SJSA1 (cell line): ENCODE data around the gene PALLD. TPM values are rescaled to one million over a fixed set of nuclear protein-coding genes. Genes with fewer than 3 reads are reported as not detected.
A peak's percentile ranks its signal among the peaks of the same experiment; 100 is the strongest.

Experiments used
- DNase-seq, 2 experiments: peaks; one replicate each; pipeline ENCODE4 v3.0.0-alpha.2; 2015 to 2020; ENCODE audit warnings: low spot score in 2 of 2, low read depth in 1 of 2
- H3K27ac ChIP-seq: fragments of 250-450 bp; sonication (Bioruptor Pico); 2 replicates; pipeline ENCODE4 v1.5.1; 2020; ENCODE audit warnings: mild to moderate bottlenecking, moderate library complexity
- H3K27me3 ChIP-seq: fragments of 250-450 bp; sonication (Bioruptor Pico); replicated peaks from 2 replicates; pipeline ENCODE4 v1.5.1; 2020; ENCODE audit warnings: mild to moderate bottlenecking, moderate library complexity
- H3K36me3 ChIP-seq: fragments of 250-450 bp; sonication (Bioruptor Pico); 2 replicates; pipeline ENCODE4 v1.5.1; 2020; ENCODE audit warnings: mild to moderate bottlenecking
- H3K4me1 ChIP-seq: fragments of 250-450 bp; sonication (Bioruptor Pico); replicated peaks from 2 replicates; pipeline ENCODE4 v1.6.1; 2021; ENCODE audit warnings: mild to moderate bottlenecking
- H3K4me3 ChIP-seq: fragments of 250-450 bp; sonication (Bioruptor Pico); 2 replicates; pipeline ENCODE4 v1.5.1; 2020; ENCODE audit warnings: mild to moderate bottlenecking
- H3K9me3 ChIP-seq: fragments of 250-450 bp; sonication (Bioruptor Pico); replicated peaks from 2 replicates; pipeline ENCODE4 v1.5.1; 2020; ENCODE audit warnings: mild to moderate bottlenecking
- total RNA-seq: library from RNA; depleted of rRNA; stranded (reverse); fragments of >200 nt; shearing (Covaris generic); gene quantifications from 2 replicates; pipeline ENCODE4 v1.2.3, GENCODE V29; 2014

PALLD gene
- total RNA-seq, 1 experiment from 2014 or later, result 118 TPM

DNA sequence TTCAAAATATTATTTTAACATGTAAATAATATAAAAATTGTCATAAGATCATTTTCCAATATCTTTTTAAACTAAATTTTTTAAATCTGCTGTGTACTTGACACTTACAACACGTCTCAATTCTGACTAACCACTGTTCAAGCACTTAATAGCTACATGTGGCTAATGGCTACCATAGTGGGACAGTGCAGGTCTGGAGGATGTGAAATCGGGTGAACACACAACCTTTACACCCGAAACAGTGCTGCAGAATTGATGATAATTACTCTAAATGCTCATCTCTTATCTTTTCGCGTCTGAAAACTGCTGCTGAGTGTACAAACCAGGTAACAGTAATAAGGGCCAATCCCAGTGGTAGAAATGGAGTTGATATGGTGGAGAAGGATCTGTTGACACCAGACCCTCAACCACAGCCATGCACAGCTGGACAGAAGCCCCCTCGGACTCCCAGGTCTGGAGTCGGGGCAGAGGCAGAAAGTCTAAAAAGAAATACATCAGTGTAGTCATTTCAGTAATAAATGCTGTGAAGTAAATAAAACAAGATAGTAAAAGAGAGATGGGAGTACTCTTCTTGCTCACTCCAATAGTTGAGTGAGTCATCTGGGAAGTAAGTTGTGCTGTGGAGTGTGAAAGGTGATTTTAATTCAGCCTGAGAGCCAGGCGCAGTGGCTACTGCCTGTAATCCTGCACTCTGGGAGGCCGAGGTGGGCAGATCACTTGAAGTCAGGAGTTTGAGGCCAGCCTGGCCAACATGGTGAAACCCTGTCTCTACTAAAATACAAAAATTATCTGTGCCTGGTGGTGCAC lies 363.2 kb downstream of the PALLD start:
- Histone ChIP-seq H3K27me3 (no peaks in the 10 kb centered on the region), H3K4me3 (no peak overlapping the region), H3K27ac (no peak overlapping the region), H3K9me3 (no peaks in the 10 kb centered on the region), H3K36me3 (peaks cover 64% of the 10 kb centered on the region), H3K4me1 (peaks cover 69% of the 10 kb centered on the region)
- no peak for DNase-seq

DNA sequence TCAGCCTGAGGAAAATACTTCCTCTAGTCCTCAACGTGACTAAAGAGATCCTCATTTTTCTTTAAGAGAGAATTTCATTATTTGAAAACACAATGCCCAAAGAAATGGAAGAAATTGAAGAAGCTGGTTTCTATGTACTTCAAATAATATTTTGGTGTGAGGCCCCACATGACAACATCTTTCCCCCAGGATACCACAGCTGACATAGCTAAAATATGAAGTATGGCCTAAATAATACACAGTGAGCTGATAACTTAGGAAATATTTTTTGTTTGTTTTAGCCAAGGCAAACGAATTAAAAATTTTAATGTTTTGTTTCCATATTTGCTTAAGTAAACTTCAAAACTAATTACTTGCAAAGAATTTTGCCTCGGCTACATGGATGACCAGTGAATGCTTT lies 364.0 kb downstream of the PALLD start:
- no peak overlapping the region for H3K27ac ChIP-seq
- H3K36me3 ChIP-seq, result peaks cover 60% of the 10 kb centered on the region
- DNase-seq, result no peak
- peaks cover 68% of the 10 kb centered on the region for H3K4me1 ChIP-seq
- H3K4me3 ChIP-seq, result no peak overlapping the region
- no peaks in the 10 kb centered on the region for H3K9me3 ChIP-seq
- no peaks in the 10 kb centered on the region for H3K27me3 ChIP-seq

DNA sequence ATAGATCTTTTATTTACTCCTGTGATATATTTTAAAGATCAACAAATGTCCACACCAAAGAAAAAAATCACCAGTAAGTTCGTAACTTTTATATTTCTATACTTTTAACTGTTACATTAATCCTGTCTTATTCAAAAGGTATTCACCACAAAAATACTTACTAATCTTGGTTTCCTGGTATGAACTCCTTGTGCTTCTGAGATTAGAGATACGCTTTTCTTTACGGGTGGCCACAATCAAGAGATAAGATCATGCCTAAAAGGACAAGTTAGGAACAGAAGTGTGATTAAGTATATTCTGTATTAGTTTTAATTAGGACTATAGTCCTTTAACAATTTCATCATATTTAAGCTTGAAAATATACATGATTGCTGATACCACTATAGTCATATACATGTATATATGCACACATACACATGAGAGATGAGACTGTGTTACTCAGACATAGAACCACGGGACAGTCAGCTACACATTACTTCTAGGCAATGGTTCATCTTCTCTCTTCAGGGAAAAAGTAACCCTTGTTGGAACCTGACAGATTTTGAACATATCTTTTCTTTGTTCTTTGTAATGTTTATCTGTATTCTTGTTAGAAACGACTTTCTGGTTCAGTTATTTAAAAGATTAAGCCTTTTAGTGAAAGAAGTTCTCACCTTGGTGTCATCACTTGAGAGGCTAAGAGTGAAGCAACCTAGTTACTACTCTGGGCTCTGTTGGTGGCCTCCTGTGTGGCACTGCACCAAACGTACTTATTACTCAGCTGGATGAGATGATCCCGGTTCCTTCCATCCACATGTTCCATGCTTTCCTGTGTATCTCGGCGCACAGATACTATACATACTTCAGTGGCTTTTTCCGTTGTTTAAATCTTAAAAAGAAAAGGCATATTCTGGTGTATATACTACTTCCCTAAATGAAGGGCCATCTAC lies 367.1 kb downstream of the PALLD start:
- Histone ChIP-seq H3K9me3 (no peaks in the 10 kb centered on the region), H3K4me3 (no peak overlapping the region), H3K27ac (no peak overlapping the region; the same call in 1 of the 2 replicates), H3K27me3 (no peaks in the 10 kb centered on the region), H3K36me3 (peaks cover 54% of the 10 kb centered on the region), H3K4me1 (peaks cover 61% of the 10 kb centered on the region)
- DNase-seq, result no peak

DNA sequence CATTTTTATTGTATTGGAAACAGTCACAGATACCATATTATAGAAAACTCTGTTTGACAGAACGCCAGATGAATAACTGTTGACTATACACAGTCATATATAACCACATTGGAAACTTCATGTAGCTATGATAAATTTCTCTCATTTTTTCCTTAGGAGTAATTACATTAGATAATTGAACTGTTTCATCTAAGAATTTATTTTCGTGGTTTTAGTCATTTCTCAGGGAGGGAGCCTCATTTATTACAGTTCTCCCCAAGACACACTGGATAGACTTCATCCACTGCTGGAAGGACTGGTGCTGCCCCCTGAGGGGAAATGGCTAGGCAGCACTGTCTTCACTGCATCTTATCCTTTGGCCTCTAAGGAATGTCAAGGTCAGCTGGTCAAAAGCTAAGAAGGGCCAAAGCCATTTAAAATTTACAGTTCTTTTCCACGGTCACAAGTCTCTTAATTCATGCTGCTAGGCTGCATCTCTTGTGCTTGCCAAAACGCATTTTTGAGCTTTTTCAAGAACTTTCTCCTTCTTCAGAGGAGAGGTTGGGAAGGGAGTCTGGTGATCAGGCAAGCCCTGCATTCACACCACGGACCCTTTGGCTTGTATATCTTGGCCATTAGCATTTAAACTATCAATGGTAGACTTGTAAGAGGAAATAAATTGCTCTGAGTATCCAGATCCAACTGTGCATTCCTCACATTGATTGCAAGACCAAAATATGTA lies 368.1 kb downstream of the PALLD start:
- Histone ChIP-seq H3K4me1 (peaks cover 55% of the 10 kb centered on the region), H3K36me3 (peaks cover 58% of the 10 kb centered on the region)
- DNase-seq, result no peak

DNA sequence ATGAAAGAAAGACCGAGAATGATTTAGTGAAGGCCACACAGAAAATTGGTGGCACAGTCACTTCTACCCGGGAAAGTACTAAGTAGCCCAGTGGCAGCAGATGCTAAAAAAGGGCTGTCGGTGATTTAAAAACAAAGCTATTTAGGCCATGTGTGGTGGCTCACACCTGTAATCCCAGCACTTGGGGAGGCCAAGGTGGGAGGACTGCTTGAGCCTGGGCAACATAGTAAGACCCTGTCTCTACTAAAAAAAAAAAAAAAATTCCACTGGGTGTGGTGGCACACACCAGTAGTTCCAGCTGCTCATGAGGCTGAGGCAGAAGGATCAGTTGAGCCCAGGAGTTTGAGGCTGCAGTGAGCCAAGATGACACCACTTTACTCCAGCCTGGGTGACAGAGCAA lies 369.0 kb downstream of the PALLD start:
- DNase-seq, result no peak
- H3K27me3 ChIP-seq, result no peaks in the 10 kb centered on the region
- H3K36me3 ChIP-seq, result peaks cover 55% of the 10 kb centered on the region
- H3K4me1 ChIP-seq, result peaks cover 47% of the 10 kb centered on the region
- H3K9me3 ChIP-seq, result no peaks in the 10 kb centered on the region
- H3K4me3 ChIP-seq, result no peak overlapping the region
- no peak overlapping the region for H3K27ac ChIP-seq

More for the DNA sequence above, 368.1 kb downstream of the PALLD start:
- no peak overlapping the region for H3K4me3 ChIP-seq
- H3K27me3 ChIP-seq, result no peaks in the 10 kb centered on the region
- H3K27ac ChIP-seq, result no peak overlapping the region; the same call in 1 of the 2 replicates
- no peaks in the 10 kb centered on the region for H3K9me3 ChIP-seq

DNA sequence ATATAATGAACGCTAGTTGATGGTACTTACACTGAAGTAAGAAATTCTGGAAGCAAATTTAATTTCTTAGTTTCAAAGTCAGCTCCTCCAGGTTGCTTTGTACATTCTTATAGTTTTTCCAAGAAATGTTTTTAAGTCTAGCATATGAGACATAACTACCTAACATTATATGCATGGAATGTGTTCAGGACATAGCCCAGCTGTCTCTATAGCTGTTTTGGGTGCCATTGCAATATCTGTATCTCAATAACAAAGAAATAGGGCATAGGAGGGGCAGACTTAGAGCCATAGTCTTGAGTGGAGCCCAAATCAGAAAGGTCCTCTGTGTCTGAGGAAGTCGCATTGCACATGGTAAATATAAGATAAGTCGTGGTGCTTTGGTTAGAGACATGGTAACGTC lies 369.8 kb downstream of the PALLD start:
- Histone ChIP-seq H3K9me3 (no peaks in the 10 kb centered on the region), H3K27ac (no peak overlapping the region), H3K36me3 (peaks cover 55% of the 10 kb centered on the region), H3K4me1 (peaks cover 46% of the 10 kb centered on the region), H3K27me3 (no peaks in the 10 kb centered on the region), H3K4me3 (no peak overlapping the region)
- no peak for DNase-seq

DNA sequence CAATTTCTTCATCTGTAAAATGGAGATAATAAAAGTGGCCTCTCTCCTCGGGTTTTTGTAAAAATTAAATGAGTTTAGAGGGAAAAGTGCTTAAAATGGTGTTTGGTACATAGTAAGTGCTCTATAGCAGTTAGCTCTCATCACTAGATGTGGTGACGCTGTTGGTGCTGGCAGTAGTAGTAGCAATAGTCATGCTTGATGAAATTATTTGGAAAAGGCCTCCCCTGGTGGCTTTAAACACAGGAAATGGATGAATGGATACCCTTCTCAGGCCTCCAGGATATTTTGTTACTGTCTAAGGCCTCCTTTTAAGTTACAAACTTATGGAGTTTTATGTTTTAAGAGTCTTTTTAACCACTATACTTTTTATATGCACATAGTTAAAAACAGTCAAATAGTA lies 370.3 kb downstream of the PALLD start:
- Histone ChIP-seq H3K9me3 (no peaks in the 10 kb centered on the region), H3K4me3 (no peak overlapping the region), H3K27me3 (no peaks in the 10 kb centered on the region), H3K36me3 (peaks cover 60% of the 10 kb centered on the region), H3K4me1 (peaks cover 46% of the 10 kb centered on the region), H3K27ac (peak overlapping the region; percentile 60)
- DNase-seq, result no peak

DNA sequence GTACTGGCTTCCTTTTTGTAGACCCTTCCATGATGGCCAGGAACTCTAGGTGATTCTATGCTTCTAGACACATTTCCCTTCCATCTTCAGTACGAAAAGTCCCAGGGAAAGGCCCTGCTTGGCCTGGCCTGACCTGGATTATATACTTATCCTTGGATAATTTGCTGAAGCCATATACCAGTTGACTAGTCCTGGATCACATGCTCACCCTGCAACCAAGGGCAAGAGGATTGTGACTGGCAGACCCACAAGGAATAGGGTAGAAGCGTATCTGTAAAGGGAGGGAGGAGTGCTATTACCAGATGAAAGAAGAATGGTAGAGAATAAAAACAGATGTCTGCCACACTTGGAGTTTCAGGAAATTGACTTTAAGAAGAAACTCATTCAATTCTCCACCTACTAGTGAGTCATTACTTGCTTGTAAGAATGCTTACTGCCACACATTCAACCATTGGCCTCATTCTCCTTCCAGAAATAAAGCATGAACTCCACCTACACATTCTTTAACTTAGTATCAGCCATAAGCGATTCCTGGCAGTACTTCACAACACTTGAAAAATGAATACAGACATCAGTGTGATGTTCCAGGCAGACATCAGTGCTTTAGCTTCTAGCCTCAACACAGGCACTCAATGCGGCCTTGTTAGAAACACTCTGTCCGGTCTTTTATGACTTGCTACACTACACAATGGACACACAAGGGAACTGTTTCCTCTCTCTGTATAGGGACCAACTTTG lies 371.4 kb downstream of the PALLD start:
- Histone ChIP-seq H3K4me3 (no peak overlapping the region), H3K36me3 (peaks cover 60% of the 10 kb centered on the region), H3K9me3 (no peaks in the 10 kb centered on the region), H3K27ac (peak overlapping the region; percentile 60), H3K27me3 (no peaks in the 10 kb centered on the region), H3K4me1 (peaks cover 46% of the 10 kb centered on the region)
- DNase-seq, result peak in 1 of 2 experiments; percentile 73

DNA sequence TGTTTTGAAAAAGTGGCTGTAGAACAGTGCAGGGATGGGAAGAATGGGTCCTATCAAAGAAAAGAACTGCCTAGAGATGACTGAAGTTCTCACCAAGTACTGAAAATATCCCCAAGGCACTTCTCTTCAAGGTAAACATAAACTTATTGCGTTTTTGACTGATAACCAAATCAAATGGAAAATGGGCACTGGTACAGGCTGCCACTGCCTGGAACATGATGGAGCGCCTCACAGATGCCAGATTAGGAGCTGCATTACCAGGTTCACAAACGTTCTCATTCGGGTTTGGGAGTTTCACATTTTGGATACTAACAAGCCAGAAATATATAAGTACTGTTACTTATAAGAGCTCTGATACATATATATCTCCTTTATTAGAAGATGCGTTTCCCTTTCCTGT lies 371.9 kb downstream of the PALLD start:
- no peak for DNase-seq
- Histone ChIP-seq H3K4me3 (no peak overlapping the region), H3K27me3 (no peaks in the 10 kb centered on the region), H3K27ac (peak overlapping the region; percentile 60), H3K4me1 (peaks cover 45% of the 10 kb centered on the region), H3K9me3 (no peaks in the 10 kb centered on the region), H3K36me3 (peaks cover 60% of the 10 kb centered on the region)

DNA sequence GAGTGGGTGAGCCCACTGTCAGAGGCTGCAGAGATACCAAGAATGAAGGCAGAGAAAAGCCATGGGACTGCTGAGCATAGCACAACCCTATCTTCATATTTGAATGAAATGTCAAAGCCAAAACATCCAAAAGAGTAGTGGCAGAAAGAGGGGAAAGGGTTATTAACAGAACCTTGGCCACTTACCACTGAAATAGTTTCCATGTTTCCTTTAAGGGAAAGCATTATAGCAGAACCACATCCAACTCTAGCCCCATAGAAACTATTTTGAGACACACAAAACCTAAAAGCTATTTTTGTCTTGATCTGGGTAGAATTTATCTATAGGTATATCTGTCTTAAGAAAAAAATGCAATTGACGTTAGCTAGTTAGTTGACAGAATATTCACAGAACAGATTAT lies 373.2 kb downstream of the PALLD start:
- Histone ChIP-seq H3K27ac (no peak overlapping the region), H3K4me3 (no peak overlapping the region), H3K36me3 (peaks cover 61% of the 10 kb centered on the region), H3K27me3 (no peaks in the 10 kb centered on the region), H3K9me3 (no peaks in the 10 kb centered on the region), H3K4me1 (peaks cover 33% of the 10 kb centered on the region)
- DNase-seq, result no peak

DNA sequence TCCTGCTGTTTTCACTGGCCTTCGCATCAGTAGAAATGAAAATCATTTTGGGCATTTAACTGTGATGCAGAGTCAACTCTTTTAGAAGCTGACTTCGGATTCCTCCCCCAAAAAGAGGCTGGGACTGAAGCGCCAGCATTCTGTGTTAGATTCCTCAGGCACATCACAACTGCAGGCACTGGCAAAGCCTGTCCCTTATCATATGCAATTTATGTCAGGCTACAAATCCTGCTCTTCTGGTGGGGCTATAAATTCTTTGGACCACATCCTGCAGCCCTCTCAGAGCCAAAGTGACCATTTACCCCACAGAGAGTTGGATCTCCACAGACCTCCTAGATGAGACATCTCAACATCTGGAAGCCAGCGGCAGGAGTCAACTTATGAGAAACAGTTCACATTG lies 374.8 kb downstream of the PALLD start:
- DNase-seq, result no peak
- no peak overlapping the region for H3K27ac ChIP-seq
- no peaks in the 10 kb centered on the region for H3K9me3 ChIP-seq
- no peak overlapping the region for H3K4me3 ChIP-seq
- H3K27me3 ChIP-seq, result no peaks in the 10 kb centered on the region
- peaks cover 36% of the 10 kb centered on the region for H3K4me1 ChIP-seq
- peaks cover 66% of the 10 kb centered on the region for H3K36me3 ChIP-seq

DNA sequence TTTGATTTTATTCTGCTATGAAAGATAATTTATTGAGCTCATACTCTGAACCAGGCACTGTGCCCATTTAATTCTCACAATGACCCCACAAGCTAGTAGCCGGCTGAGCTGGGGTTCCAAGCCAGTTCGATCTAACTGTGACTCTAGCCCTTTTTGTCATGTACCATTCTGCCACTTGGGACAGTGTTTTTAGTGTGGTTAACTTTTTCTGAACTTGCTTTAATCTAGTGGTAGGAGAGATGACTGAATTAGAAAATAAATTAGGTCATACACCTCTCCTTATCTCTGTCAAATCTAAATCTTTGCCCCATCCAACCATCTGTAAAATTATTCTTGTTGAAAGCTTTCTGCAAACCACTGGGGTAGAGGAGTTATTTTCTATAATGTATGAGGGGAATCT lies 377.2 kb downstream of the PALLD start:
- no peak overlapping the region for H3K4me3 ChIP-seq
- no peaks in the 10 kb centered on the region for H3K27me3 ChIP-seq
- H3K9me3 ChIP-seq, result no peaks in the 10 kb centered on the region
- peaks cover 11% of the 10 kb centered on the region for H3K4me1 ChIP-seq
- no peak for DNase-seq
- H3K36me3 ChIP-seq, result peaks cover 71% of the 10 kb centered on the region
- H3K27ac ChIP-seq, result no peak overlapping the region

DNA sequence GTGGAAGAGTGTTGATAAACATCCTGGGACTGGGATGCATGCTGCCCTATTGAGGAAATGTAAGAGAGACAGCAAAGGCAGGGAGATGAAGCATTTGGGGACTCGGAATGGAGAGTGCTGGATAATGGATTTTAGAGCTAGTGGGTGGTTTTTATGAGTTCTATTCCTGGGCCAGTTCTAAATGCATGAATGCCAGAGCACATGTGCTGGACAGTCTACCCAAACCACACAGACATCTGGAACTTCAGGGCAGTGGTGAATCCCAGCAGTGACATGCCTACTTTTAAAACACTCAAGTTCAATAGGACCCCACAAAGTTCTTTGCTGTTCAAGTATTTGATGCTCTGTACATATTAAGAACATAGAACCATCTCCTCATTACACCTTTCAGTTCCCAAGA lies 379.3 kb downstream of the PALLD start:
- no peak overlapping the region for H3K4me3 ChIP-seq
- no peaks in the 10 kb centered on the region for H3K9me3 ChIP-seq
- no peak for DNase-seq
- H3K27me3 ChIP-seq, result no peaks in the 10 kb centered on the region
- H3K27ac ChIP-seq, result no peak overlapping the region
- peaks cover 24% of the 10 kb centered on the region for H3K4me1 ChIP-seq
- H3K36me3 ChIP-seq, result peaks cover 81% of the 10 kb centered on the region
